Activated T-cell treated with anti-CD3 and anti-CD28 coated beads, Interleukin-2, amount 50 U/mL, for 24 hours (primary cell): ENCODE data around the gene SLC38A1.

Experiments used
- DNase-seq: peaks from one replicate; pipeline ENCODE4 v3.0.0-alpha.2; 2020
- H3K27ac Mint-ChIP-seq: 2 replicates; pipeline ENCODE4 v1.8.0; 2020; ENCODE audit warnings: mild to moderate bottlenecking, mixed read lengths
- H3K27me3 Mint-ChIP-seq: 2 replicates; pipeline ENCODE4 v1.8.0; 2020; ENCODE audit warnings: mixed read lengths
- H3K36me3 Mint-ChIP-seq: 2 replicates; pipeline ENCODE4 v1.8.0; 2020; ENCODE audit warnings: low read depth, mixed read lengths
- H3K4me1 Mint-ChIP-seq: 2 replicates; pipeline ENCODE4 v1.8.0; 2020; ENCODE audit warnings: low read depth, mixed read lengths
- H3K4me3 Mint-ChIP-seq: 2 replicates; pipeline ENCODE4 v1.8.0; 2020; ENCODE audit warnings: mild to moderate bottlenecking, moderate library complexity, mixed read lengths
- H3K9me3 Mint-ChIP-seq: 2 replicates; pipeline ENCODE4 v1.8.0; 2020; ENCODE audit warnings: mixed read lengths

SLC38A1 gene

DNA sequence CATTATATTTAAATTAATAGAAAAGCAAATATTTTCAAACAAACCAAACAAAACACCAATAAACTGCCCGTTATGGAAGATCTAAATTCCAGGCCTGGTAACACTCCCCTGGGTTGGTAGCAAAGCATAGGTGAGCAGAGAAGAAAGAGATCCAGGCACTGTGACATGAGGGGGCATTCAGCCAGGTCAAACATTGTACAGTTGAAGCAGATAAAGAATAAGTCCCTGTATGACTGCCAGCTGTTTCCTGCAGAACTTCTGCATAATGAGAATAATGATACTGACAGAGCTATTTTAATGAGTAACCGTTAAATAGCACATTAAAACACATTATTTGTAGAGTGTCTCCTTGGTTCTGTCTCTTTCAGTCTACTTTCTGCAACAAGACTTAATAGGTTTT, 35.4 kb downstream of the SLC38A1 start:
- Mint-ChIP-seq H3K4me1 (peaks cover 84% of the 10 kb centered on the region), H3K9me3 (no peaks in the 10 kb centered on the region), H3K27me3 (no peaks in the 10 kb centered on the region), H3K4me3 (no peak overlapping the region), H3K36me3 (peaks cover 94% of the 10 kb centered on the region), H3K27ac (peak overlapping the region; percentile 42)
- DNase-seq: no peak

DNA sequence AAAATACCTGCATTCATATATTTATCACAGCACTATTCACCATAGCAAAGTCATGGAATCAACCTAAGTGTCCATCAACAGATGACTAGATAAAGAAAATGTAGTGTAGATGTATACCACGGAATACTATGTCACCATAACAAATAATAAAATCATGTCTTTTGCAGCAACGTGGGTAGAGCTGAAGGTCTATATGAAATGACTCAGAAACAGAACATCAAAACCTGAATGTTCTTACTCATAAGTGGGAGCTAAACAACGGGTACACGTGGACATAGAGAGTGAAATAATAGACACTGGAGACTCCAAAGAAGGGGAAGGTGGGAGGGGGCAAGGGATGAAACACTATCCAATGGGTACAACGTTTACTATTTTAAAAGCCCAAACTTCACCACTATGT, 37.9 kb downstream of the SLC38A1 start:
- Mint-ChIP-seq H3K4me3 (no peak overlapping the region), H3K4me1 (peaks cover 78% of the 10 kb centered on the region), H3K36me3 (peaks cover 94% of the 10 kb centered on the region), H3K27ac (peak overlapping the region; percentile 81), H3K9me3 (no peaks in the 10 kb centered on the region), H3K27me3 (no peaks in the 10 kb centered on the region)
- no peak for DNase-seq

DNA sequence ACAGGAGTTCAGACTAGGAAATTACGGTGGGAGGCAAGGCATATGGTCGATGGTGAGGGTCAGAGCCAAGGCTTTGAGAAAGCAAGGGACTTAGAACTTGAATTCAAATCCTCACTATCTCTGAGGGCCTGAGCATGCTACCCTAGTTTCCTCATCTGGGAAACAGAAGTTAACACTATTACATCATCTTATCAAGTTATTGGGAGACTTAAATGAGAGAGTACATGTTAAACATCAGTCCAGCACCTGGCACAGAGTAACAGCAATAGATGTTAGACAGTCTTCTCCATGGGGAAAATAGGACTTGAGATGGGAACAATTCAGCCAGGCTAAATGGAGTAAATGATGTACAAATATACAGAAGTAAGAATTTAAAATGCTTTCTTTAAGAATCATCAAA, 38.5 kb downstream of the SLC38A1 start:
- Mint-ChIP-seq H3K27me3 (no peaks in the 10 kb centered on the region), H3K9me3 (no peaks in the 10 kb centered on the region), H3K36me3 (peaks cover 94% of the 10 kb centered on the region), H3K4me1 (peaks cover 77% of the 10 kb centered on the region), H3K27ac (peak overlapping the region; percentile 86), H3K4me3 (no peak overlapping the region)
- DNase-seq: no peak

DNA sequence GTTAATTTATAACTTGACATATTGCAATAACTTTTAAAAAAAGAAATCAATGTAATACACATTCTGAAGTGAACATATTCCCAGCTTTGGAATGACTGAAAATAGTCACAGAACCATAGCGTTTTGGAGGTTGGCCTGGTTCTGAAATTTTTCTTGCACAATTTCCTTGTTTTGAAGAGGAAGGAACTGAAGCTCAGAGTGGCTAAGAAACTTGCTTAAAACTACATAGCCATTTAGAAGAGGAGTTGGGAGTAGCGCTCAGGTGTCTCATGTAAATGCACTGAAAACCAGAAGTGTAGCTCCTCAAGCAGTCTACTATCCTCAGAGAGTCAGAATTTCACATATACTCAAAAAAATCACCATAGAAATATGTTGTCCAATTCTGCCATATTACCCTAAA, 41.2 kb downstream of the SLC38A1 start:
- Mint-ChIP-seq H3K4me1 (peaks cover 82% of the 10 kb centered on the region), H3K9me3 (no peaks in the 10 kb centered on the region), H3K27me3 (no peaks in the 10 kb centered on the region), H3K27ac (peak overlapping the region; percentile 52), H3K4me3 (no peak overlapping the region), H3K36me3 (peaks cover 96% of the 10 kb centered on the region)
- DNase-seq: no peak

DNA sequence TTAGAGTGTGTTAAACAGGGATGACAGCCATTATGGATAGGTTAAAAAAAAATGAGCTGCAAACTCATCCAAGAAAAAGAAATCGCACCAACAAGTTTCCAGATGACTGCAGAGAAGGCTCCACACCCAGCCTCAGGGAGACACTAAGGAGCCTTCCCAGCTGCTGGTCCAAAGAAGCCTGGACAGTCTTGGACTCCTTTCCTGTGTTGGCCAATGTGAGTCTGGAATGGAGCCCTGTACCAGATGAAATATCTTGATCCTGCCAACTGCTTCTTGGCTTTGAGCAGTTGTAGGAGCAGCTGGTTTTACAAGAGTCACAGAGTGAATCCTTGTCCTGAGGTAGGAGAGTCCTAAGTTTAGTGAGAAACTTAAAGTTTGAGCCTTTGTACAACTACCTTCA, 44.5 kb downstream of the SLC38A1 start:
- H3K36me3 Mint-ChIP-seq: peaks cover 99% of the 10 kb centered on the region
- H3K9me3 Mint-ChIP-seq: no peaks in the 10 kb centered on the region
- DNase-seq: no peak
- no peak overlapping the region for H3K4me3 Mint-ChIP-seq
- H3K27me3 Mint-ChIP-seq: no peaks in the 10 kb centered on the region
- H3K27ac Mint-ChIP-seq: peak overlapping the region; percentile 87
- peaks cover 86% of the 10 kb centered on the region for H3K4me1 Mint-ChIP-seq

DNA sequence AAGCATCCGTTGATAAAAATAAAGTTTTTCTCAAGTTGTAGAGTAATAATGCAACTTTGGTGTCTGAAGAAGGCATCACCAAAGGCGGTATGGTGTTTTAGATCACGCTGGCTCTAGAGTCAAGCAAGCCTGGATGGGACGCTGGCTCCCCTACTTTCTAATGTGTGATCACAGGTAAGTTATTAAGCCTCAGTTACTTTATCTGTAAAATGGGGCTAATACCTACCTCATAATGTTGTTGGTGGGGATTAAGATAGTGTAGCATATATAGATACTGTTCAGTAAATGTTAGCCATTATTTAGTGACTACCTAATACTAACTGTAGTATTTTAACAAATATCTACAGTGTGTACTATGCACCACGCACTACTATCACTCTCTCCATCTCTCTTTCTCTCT, 45.8 kb downstream of the SLC38A1 start:
- peaks cover 99% of the 10 kb centered on the region for H3K36me3 Mint-ChIP-seq

DNA sequence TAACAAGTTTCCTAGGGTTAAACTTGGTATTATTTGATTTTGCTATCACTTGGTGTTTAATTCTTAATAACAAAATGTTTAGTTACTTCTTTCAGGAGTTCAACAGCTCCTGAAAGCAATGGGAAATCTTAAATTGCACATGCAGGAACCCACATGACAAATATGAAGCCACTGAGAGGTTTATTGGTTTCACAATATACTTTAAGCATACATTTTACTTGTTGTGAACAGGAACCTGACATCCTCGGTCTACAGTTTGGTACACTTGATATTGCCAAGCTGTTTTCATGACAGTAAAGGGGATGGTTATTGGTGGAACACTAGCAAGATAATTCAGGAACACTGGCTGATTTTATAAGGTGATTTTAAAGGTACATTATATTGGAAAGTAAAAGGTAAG, 46.2 kb downstream of the SLC38A1 start:
- H3K36me3 Mint-ChIP-seq: peaks cover 99% of the 10 kb centered on the region
- H3K9me3 Mint-ChIP-seq: no peaks in the 10 kb centered on the region
- no peaks in the 10 kb centered on the region for H3K27me3 Mint-ChIP-seq
- H3K27ac Mint-ChIP-seq: peak overlapping the region; percentile 92
- H3K4me3 Mint-ChIP-seq: peak overlapping the region; percentile 26
- peaks cover 91% of the 10 kb centered on the region for H3K4me1 Mint-ChIP-seq
- DNase-seq: no peak

More for the DNA sequence above, 45.8 kb downstream of the SLC38A1 start:
- Mint-ChIP-seq H3K27ac (peak overlapping the region; percentile 92), H3K9me3 (no peaks in the 10 kb centered on the region), H3K4me3 (peak overlapping the region; percentile 26), H3K4me1 (peaks cover 91% of the 10 kb centered on the region), H3K27me3 (no peaks in the 10 kb centered on the region)
- DNase-seq: no peak

DNA sequence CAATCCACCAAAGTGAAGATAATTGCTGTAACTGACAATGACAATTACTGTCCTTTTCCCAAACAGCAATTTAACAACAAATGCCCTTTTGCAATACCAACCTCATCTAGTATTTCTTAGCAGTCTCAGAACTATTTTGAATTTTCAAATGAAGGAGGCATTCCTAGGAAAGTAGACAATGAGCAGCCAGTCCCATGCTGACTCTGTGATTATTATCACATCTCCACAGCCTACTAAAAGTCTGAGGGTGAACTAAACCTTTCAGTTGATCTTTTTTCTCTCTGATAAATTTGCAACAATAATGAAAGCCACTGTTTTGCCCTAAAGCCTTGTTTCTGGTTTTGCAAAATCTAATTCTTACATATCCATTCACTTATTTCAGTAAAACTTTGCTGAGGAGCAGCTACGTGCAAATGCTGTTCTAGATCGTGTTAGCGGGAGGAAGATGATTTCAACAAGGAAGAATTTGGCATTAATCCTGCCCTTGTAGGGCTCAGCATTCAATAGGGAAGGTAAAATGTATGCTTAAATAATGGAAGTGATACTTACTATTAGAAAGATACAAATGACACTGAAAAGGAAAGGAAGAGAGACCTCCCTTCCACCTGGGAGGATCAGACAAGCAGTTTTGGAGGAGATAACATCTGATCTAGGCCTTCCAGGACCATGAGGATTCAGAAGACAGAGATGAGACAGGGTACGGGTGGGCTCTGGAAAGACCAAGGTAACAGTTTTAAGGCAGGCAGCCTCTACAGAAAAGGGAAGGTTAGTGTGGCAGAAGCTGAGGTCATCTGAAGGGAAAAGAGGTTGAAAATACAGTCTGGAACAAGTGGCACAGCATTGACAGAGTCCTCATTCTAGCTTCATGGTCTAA, 47.4 kb downstream of the SLC38A1 start:
- DNase-seq: no peak
- Mint-ChIP-seq H3K27me3 (no peaks in the 10 kb centered on the region), H3K27ac (peak overlapping the region; percentile 92), H3K9me3 (no peaks in the 10 kb centered on the region), H3K36me3 (peaks cover 96% of the 10 kb centered on the region), H3K4me1 (peaks cover 92% of the 10 kb centered on the region), H3K4me3 (no peak overlapping the region)

DNA sequence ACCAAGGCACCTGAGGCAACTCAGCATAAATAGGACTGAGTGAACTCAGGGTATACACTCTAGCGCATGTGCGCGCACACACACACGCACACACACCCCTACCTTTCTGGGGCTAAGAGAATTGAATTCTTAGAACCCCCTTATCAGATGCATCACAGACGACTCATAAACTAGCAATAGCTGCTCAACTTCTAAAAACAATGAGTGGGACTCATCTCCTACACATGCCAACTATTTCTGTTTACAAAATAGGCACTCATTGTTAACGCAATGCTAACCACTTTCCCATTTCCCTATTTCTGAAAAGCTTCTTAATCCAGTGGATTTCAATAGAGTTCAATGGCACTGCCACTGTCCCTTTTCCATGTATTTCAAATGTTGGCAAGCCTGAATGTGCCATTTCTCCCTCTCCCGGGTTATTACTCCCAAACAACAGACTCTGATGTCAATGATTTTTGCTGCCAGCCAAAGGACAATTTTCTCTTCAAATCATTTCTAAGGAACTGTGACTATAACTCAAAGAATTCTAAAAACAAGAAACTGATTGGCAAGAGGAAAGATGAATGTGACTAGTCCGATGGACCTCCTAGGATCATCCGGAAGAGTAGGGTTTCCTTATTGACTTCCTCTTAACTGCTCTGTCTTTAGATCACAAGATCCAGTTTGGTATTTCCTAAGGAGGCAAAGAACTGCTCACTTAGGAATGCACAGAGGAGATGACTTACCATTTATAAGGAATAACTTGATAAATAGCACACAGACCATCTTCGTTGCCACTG, 48.8 kb downstream of the SLC38A1 start:
- peak overlapping the region; percentile 67 for H3K4me3 Mint-ChIP-seq
- no peaks in the 10 kb centered on the region for H3K27me3 Mint-ChIP-seq
- H3K27ac Mint-ChIP-seq: peak overlapping the region; percentile 92
- peaks cover 96% of the 10 kb centered on the region for H3K36me3 Mint-ChIP-seq
- H3K9me3 Mint-ChIP-seq: no peaks in the 10 kb centered on the region
- peak; percentile 66 for DNase-seq
- H3K4me1 Mint-ChIP-seq: peaks cover 97% of the 10 kb centered on the region

DNA sequence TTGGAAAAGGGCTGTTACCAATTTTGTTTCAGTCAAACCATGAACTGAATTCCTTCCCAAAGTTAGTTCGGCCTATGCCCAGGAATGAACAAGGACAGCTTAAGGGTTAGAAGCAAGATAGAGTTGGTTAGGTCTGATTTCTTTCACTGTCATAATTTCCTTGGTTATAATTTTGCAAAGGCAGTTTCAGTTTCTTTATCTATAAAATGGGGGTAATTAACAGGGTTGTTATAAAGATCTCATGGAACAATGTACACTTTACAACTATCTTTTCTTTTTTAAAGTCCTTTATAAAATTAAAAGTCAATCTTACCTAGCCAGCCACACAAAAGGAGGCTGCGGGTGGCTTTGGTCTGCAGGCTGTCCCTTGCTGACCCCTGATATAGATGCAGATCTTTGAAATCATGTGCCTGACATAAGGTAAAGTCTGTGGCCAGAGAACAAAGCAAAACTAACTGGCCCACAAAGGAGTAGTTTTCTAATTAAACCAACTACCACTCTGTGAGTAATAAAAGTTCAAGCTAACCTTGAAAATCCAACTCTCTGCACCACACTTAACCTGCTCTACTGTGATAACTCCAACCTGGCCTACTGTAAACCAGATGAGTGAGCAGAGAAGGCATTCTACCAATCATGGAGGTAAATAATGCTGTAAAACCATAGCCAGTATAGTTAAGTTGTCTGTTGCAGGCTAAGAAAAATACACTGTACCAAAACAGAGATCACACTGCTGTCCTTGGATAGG, 49.5 kb downstream of the SLC38A1 start:
- H3K36me3 Mint-ChIP-seq: peaks cover 96% of the 10 kb centered on the region

DNA sequence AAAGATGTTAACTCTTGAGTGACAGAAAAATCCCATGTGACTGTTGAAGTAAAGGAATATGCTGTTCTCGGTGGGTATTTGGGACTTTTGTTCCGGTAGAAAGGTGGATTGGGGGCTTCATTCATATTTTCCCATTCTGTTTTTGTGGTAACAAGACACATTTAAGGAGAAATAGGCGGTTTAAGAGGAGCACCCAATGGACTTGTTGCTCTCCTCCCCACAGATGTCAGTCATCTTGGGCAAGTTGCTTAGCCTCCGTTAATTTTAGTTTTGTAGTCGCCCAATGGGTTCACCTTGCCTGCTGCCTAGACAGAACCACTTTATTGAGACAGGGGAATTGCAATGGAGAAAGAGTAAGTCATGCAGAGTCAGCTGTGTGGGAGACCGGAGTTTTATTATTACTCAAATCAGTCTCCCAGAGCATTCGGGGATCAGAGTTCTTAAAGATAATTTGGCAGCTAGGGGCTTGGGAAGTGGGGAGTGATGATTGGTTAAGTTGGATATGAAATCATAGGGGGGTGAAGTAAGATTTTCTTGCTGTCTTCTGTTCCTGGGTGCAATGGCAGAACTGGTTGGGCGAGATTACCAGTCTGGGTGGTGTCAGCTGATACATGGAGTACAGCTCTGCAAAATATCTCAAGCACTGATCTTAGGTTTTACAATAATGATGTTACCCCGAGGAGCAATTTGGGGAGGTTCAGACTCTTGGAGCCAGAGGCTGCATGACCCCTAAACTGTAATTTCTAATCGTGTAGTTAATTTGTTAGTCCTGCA, 50.3 kb downstream of the SLC38A1 start:
- Mint-ChIP-seq H3K4me3 (peak overlapping the region; percentile 67), H3K36me3 (peaks cover 97% of the 10 kb centered on the region), H3K4me1 (peaks cover 97% of the 10 kb centered on the region), H3K27me3 (no peaks in the 10 kb centered on the region), H3K27ac (peak overlapping the region; percentile 92), H3K9me3 (no peaks in the 10 kb centered on the region)
- no peak for DNase-seq

More for the DNA sequence above, 49.5 kb downstream of the SLC38A1 start:
- Mint-ChIP-seq H3K9me3 (no peaks in the 10 kb centered on the region), H3K4me1 (peaks cover 96% of the 10 kb centered on the region), H3K27me3 (no peaks in the 10 kb centered on the region), H3K27ac (peak overlapping the region; percentile 92), H3K4me3 (peak overlapping the region; percentile 67)
- DNase-seq: peak; percentile 47

DNA sequence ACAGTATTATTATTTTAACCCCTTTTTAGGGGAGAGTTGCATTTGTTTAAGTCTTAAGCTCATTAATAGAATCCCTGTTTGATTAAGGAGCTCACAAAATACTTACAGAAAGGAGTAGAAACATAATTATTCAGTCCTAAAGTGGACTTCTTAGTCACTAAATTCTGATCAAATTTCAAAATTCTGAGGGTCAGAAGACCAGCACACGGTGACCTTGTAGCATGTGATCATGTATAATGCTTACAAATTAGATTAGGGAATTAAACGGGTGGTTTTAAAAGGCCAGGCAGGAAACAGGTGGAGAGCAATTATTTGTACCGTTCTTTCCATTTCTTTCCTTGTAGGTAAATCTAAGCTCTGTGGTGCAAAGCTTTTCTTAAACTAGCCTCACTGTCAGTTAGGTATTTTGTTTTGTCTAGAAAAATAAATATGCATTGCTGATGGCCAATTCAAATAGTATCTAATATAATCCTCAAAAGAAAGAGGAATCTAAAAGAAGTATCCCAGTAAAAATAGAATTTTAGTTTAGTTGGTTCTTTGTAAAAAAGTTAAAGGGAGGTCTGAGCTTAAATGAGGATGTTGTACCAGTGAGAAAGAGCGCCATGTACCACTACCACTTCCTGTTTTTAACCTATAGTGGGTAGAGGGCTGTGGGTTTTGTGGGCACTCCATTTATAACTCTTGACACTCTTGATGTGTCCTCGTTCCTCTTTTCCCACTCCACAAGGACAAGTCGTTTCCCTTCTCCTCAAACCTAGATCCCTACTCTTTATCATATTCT, 51.1 kb downstream of the SLC38A1 start:
- peaks cover 97% of the 10 kb centered on the region for H3K4me1 Mint-ChIP-seq
- H3K27ac Mint-ChIP-seq: peak overlapping the region; percentile 92
- H3K9me3 Mint-ChIP-seq: no peaks in the 10 kb centered on the region
- peak overlapping the region; percentile 67 for H3K4me3 Mint-ChIP-seq
- peaks cover 97% of the 10 kb centered on the region for H3K36me3 Mint-ChIP-seq
- no peaks in the 10 kb centered on the region for H3K27me3 Mint-ChIP-seq
- DNase-seq: no peak

DNA sequence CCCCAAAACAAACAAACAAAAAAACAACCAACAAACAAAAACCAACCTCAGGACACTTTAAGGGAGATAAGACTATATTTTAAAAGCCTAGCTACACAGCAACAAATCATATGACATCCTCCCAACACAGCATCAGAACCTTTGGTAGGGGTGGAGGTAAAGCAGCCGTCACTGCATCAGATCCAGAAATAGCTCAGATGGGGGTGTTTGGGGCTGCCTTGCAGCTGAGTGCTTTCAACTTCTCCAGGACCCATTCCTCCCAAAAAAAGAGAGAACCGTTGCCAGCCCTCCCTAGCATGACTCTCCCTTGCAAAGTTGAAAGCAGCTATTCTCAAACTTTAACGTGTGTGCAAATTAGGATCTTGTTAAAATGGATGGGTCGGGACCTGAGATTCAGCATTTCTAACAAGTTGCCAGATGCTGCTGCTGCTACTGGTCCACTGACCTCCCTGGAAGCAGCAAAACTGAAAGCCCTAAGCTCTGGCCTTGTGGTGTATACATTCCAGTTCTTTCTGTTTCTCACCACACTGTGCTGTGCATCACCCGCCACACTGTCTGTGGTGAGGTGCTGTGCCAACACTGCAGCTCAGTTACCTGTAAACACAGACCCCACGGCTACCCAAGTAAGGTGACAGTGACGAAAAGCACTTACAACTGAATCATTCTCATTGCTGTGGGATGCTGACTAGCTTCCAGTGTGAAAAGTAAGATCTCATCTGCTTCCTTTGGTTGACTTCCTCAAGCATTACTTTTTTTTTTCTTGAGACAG, 54.0 kb downstream of the SLC38A1 start:
- H3K27ac Mint-ChIP-seq: peak overlapping the region; percentile 97
- H3K9me3 Mint-ChIP-seq: no peaks in the 10 kb centered on the region
- peak; percentile 80 for DNase-seq
- no peaks in the 10 kb centered on the region for H3K27me3 Mint-ChIP-seq
- H3K4me1 Mint-ChIP-seq: peaks cover 97% of the 10 kb centered on the region
- peaks cover 97% of the 10 kb centered on the region for H3K36me3 Mint-ChIP-seq
- H3K4me3 Mint-ChIP-seq: peak overlapping the region; percentile 65
